ENCODE measurements around the gene SNX21.

GRCh38 chr20:45853484-45853883 is 19.9 kb downstream of the SNX21 start:
- TF ChIP-seq REST (IDR thresholded peaks at IDR 0.05; ENCODE audit: low read depth) (no peak), SIN3A (IDR thresholded peaks at IDR 0.05; ENCODE audit: low read depth) (no peak), EZH2phosphoT487 (IDR thresholded peaks at IDR 0.05; ENCODE audit: borderline replicate concordance) (no peak), POLR2A (IDR thresholded peaks at IDR 0.05; ENCODE audit: borderline replicate concordance, extremely low read depth, insufficient read depth, insufficient read length) (no peak), POLR2AphosphoS5 (IDR thresholded peaks at IDR 0.05; ENCODE audit: low read depth, low read length) (no peak), EZH2 (IDR thresholded peaks at IDR 0.05) (no peak)
- TF ChIP-seq, protein P1, sequence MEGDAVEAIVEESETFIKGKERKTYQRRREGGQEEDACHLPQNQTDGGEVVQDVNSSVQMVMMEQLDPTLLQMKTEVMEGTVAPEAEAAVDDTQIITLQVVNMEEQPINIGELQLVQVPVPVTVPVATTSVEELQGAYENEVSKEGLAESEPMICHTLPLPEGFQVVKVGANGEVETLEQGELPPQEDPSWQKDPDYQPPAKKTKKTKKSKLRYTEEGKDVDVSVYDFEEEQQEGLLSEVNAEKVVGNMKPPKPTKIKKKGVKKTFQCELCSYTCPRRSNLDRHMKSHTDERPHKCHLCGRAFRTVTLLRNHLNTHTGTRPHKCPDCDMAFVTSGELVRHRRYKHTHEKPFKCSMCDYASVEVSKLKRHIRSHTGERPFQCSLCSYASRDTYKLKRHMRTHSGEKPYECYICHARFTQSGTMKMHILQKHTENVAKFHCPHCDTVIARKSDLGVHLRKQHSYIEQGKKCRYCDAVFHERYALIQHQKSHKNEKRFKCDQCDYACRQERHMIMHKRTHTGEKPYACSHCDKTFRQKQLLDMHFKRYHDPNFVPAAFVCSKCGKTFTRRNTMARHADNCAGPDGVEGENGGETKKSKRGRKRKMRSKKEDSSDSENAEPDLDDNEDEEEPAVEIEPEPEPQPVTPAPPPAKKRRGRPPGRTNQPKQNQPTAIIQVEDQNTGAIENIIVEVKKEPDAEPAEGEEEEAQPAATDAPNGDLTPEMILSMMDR (IDR thresholded peaks at IDR 0.05 in 2 of 3, conservative IDR thresholded peaks at IDR 0.05 in 1 of 3; ENCODE audit: borderline replicate concordance in 1 of 3, insufficient read depth in 1 of 3, low read depth in 2 of 3, low read length in 2 of 3): no peak
- TF ChIP-seq, protein P2, sequence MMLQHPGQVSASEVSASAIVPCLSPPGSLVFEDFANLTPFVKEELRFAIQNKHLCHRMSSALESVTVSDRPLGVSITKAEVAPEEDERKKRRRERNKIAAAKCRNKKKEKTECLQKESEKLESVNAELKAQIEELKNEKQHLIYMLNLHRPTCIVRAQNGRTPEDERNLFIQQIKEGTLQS (IDR thresholded peaks at IDR 0.05): no peak
